Measurements from ENCODE around the gene PHF3. TPM values are rescaled to one million over a fixed set of nuclear protein-coding genes. Genes with fewer than 3 reads are reported as not detected.
A peak's percentile ranks its signal among the peaks of the same experiment; 100 is the strongest.

The PHF3 gene
- total RNA-seq, 1 experiment from 2014 or later = 46.6 TPM

DNA sequence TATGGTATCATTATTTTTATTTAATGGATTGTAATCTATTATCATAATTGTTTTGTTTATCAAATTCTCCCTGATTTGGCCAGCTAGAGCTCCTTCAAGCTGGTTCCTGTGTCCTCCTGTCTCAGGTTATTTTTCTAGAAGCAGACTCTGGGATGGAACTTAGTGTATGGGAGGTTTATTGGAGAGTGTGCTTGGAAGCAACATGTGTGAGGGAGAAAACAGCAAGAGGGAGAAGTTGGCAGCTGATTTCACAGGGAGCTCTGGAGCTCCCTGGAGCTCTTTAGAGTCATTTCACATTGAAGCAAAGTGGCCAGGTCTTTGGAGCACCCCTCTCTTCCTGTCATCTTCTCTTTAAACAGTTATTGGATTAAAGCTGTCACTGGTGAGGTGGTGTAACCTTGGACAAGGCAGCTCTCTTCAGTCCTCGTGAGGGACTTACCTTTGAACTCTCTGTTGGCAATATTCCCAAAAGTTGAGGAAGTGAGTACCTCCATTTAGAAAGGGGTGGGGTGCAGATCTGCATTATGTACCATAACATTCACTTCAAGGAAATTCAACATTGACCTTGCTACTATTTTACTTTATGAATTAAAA, 103.6 kb downstream of the PHF3 start:
- H3K4me1 Mint-ChIP-seq (ENCODE audit: low read depth, unreplicated experiment) = peaks cover 58% of the 10 kb centered on the region
- CTCF ChIA-PET = interaction anchor here (0.6 to 1.6 kb wide), 4 partner anchors 12 to 387 kb away, joined by 3 to 5 read pairs (median 4); no protein-coding TSS in a partner anchor
- TF ChIP-seq, protein P1, sequence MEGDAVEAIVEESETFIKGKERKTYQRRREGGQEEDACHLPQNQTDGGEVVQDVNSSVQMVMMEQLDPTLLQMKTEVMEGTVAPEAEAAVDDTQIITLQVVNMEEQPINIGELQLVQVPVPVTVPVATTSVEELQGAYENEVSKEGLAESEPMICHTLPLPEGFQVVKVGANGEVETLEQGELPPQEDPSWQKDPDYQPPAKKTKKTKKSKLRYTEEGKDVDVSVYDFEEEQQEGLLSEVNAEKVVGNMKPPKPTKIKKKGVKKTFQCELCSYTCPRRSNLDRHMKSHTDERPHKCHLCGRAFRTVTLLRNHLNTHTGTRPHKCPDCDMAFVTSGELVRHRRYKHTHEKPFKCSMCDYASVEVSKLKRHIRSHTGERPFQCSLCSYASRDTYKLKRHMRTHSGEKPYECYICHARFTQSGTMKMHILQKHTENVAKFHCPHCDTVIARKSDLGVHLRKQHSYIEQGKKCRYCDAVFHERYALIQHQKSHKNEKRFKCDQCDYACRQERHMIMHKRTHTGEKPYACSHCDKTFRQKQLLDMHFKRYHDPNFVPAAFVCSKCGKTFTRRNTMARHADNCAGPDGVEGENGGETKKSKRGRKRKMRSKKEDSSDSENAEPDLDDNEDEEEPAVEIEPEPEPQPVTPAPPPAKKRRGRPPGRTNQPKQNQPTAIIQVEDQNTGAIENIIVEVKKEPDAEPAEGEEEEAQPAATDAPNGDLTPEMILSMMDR (IDR thresholded peaks at IDR 0.05; ENCODE audit: unreplicated experiment) = no peak
- no peak overlapping the region for H3K4me3 Mint-ChIP-seq (ENCODE audit: low read depth, unreplicated experiment)
- peaks cover 6% of the 10 kb centered on the region for H3K36me3 Mint-ChIP-seq (ENCODE audit: insufficient read depth, unreplicated experiment)
- intact Hi-C loops (cut with micrococcal nuclease; ENCODE audit: unreplicated experiment) = no loop called here
- H3K9me3 Mint-ChIP-seq (ENCODE audit: low read depth, unreplicated experiment) = peaks cover 6% of the 10 kb centered on the region
- peak; percentile 21 for DNase-seq
- no peaks in the 10 kb centered on the region for H3K27me3 Mint-ChIP-seq (ENCODE audit: unreplicated experiment)
- no TSS peak for BruUV-seq (replicated peaks)
- H3K27ac Mint-ChIP-seq (ENCODE audit: unreplicated experiment) = no peak overlapping the region

DNA sequence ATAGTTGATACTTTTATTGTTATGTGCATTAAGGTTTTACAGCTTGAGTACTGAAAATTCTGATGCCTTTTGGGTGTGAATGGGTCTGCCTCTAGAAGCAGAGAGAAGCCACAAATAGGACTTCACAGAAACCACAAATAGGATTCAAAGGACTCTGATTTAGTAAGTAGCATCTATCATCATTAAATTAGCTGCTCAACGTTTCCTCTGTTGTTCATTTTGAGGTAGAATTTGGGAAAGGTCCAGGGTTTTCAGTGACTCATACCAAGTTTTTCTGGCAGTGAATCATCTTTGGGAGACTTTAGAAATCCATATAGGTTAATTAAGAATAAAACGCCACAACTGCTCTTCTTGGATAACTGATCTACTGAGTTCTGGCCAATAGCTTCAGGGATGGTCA, 105.1 kb downstream of the PHF3 start:
- peak; percentile 10 for DNase-seq
- no TSS peak for BruUV-seq (replicated peaks)
- TF ChIP-seq, protein P1 (IDR thresholded peaks at IDR 0.05; ENCODE audit: unreplicated experiment) = no peak
- intact Hi-C loops (cut with micrococcal nuclease; ENCODE audit: unreplicated experiment) = no loop called here
- Mint-ChIP-seq H3K36me3 (ENCODE audit: insufficient read depth, unreplicated experiment) (peaks cover 6% of the 10 kb centered on the region), H3K4me3 (ENCODE audit: low read depth, unreplicated experiment) (peak overlapping the region; percentile 7), H3K27ac (ENCODE audit: unreplicated experiment) (no peak overlapping the region), H3K4me1 (ENCODE audit: low read depth, unreplicated experiment) (peaks cover 43% of the 10 kb centered on the region), H3K9me3 (ENCODE audit: low read depth, unreplicated experiment) (peaks cover 4% of the 10 kb centered on the region), H3K27me3 (ENCODE audit: unreplicated experiment) (no peaks in the 10 kb centered on the region)
- CTCF ChIA-PET = interaction anchor here (0.5 to 1.8 kb wide), 2 partner anchors 20 to 388 kb away, joined by 4 to 5 read pairs; no protein-coding TSS in a partner anchor

DNA sequence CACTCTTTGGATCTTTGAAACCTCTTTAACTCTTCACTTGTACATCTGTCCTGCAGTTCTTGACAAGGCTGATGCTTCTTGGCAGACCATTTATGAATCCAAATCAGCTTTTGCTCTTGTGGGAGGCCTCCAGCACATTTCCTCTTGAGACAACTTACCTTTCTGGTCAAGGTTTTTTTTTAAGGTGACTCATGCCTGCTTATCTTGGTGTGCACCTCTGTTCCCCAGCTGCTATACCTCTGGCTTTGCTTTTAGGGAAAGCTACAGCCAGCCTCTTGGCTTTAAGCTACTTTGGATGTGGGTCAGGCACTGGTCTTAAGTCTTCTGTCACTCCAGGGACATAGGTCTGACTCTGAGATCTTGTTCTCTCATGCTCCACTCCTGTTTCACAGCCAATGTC, 106.5 kb downstream of the PHF3 start:
- peaks cover 6% of the 10 kb centered on the region for H3K9me3 Mint-ChIP-seq (ENCODE audit: low read depth, unreplicated experiment)
- DNase-seq = peak; percentile 5
- CTCF ChIA-PET = interaction anchor here (1.8 kb wide), 1 partner anchor 389 kb away, joined by 5 read pairs; no protein-coding TSS in a partner anchor
- H3K4me3 Mint-ChIP-seq (ENCODE audit: low read depth, unreplicated experiment) = no peak overlapping the region
- peaks cover 42% of the 10 kb centered on the region for H3K4me1 Mint-ChIP-seq (ENCODE audit: low read depth, unreplicated experiment)
- H3K27me3 Mint-ChIP-seq (ENCODE audit: unreplicated experiment) = no peaks in the 10 kb centered on the region
- TF ChIP-seq, protein P1 (IDR thresholded peaks at IDR 0.05; ENCODE audit: unreplicated experiment) = no peak
- intact Hi-C loops (cut with micrococcal nuclease; ENCODE audit: unreplicated experiment) = no loop called here
- peaks cover 6% of the 10 kb centered on the region for H3K36me3 Mint-ChIP-seq (ENCODE audit: insufficient read depth, unreplicated experiment)
- BruUV-seq (replicated peaks) = no TSS peak
- peak overlapping the region; percentile 10 for H3K27ac Mint-ChIP-seq (ENCODE audit: unreplicated experiment)

DNA sequence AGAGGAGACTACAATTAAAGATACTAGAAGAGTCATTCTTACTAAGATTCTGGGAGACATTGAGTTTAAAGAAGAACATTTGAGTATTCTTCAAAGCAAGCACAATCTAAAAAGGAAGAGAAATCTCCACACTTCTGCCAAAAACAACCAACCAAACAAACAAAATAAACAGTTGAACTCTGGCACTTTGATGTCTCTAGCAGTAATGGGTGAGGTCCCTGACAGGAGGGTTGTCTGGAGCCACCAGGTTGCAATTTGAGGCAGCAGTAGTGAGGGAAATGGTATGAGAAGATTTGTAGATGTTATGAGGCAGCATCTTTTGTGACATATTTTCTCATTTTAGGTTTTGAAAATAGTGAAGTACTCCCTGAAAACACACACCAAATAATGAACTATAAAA, 108.1 kb downstream of the PHF3 start:
- CTCF ChIA-PET = no interaction called here
- H3K9me3 Mint-ChIP-seq (ENCODE audit: low read depth, unreplicated experiment) = peaks cover 6% of the 10 kb centered on the region
- H3K4me1 Mint-ChIP-seq (ENCODE audit: low read depth, unreplicated experiment) = peaks cover 41% of the 10 kb centered on the region
- no peak overlapping the region for H3K27ac Mint-ChIP-seq (ENCODE audit: unreplicated experiment)
- peaks cover 6% of the 10 kb centered on the region for H3K36me3 Mint-ChIP-seq (ENCODE audit: insufficient read depth, unreplicated experiment)
- DNase-seq = no peak
- TF ChIP-seq, protein P1 (IDR thresholded peaks at IDR 0.05; ENCODE audit: unreplicated experiment) = no peak
- no peak overlapping the region for H3K4me3 Mint-ChIP-seq (ENCODE audit: low read depth, unreplicated experiment)
- BruUV-seq (replicated peaks) = no TSS peak
- no peaks in the 10 kb centered on the region for H3K27me3 Mint-ChIP-seq (ENCODE audit: unreplicated experiment)
- intact Hi-C loops (cut with micrococcal nuclease; ENCODE audit: unreplicated experiment) = no loop called here

All from Calu3 (cell line).